GM12891 (cell line): ENCODE results near the gene BTG4.
A peak's percentile ranks its signal among the peaks of the same experiment; 100 is the strongest.

ENCODE experiments used
- DNase-seq: peaks from one replicate; pipeline ENCODE4 v3.0.0; 2011; ENCODE audit warnings: low spot score; ENCODE audit not compliant: insufficient read length
- FAIRE-seq: peaks from 2 replicates; lab custom pipeline; 2011; peaks lifted over from hg19 to GRCh38; lab: Jason Lieb, UNC
- PAX5 ChIP-seq: IDR thresholded peaks from 2 replicates; pipeline ENCODE4 v1.6.1; 2011; ENCODE audit warnings: low read length, moderate library complexity, mild to moderate bottlenecking; ENCODE audit not compliant: insufficient read depth, severe bottlenecking
- POLR2A ChIP-seq: IDR thresholded peaks from 2 replicates; pipeline ENCODE4 v1.6.1; 2011; ENCODE audit warnings: low read depth, low read length, control low read depth
- POLR2AphosphoS5 ChIP-seq: IDR thresholded peaks from 2 replicates; pipeline ENCODE4 v1.6.1; 2011; ENCODE audit warnings: low read depth, low read length, control low read depth
- POU2F2 ChIP-seq: IDR thresholded peaks from 2 replicates; pipeline ENCODE4 v1.6.1; 2011; ENCODE audit warnings: low read depth, mild to moderate bottlenecking, control low read depth, low read length, moderate library complexity
- SPI1 ChIP-seq: IDR thresholded peaks from 2 replicates; pipeline ENCODE4 v1.6.1; 2011; ENCODE audit warnings: low read depth, low read length, control low read depth
- TAF1 ChIP-seq: IDR thresholded peaks from 2 replicates; pipeline ENCODE4 v1.6.1; 2011; ENCODE audit warnings: low read depth, low read length, control low read depth

The BTG4 gene

GRCh38 chr11:111459506-111460270 is 52.5 kb downstream of the BTG4 start:
- TF ChIP-seq PAX5 (no peak), POLR2AphosphoS5 (no peak), SPI1 (no peak)
- FAIRE-seq (no peak), DNase-seq (no peak)

- FAIRE-seq = no peak
Observed at GRCh38 chr11:111457731-111458368, 54.3 kb downstream of the BTG4 start.

GRCh38 chr11:111456859-111457730 is 55.1 kb downstream of the BTG4 start:
- FAIRE-seq = no peak

More at GRCh38 chr11:111457731-111458368, 54.3 kb downstream of the BTG4 start:
- DNase-seq = no peak
- TF ChIP-seq POLR2AphosphoS5 = no peak
- no peak for TF ChIP-seq SPI1
- TF ChIP-seq POU2F2 = no peak
- no peak for TF ChIP-seq PAX5
- no peak for TF ChIP-seq TAF1
- TF ChIP-seq POLR2A = no peak

GRCh38 chr11:111456086-111456858 is 55.9 kb downstream of the BTG4 start:
- FAIRE-seq (no peak), DNase-seq (no peak)
- TF ChIP-seq POLR2AphosphoS5 (no peak), POLR2A (no peak), POU2F2 (no peak), TAF1 (no peak), PAX5 (no peak), SPI1 (no peak)

More at GRCh38 chr11:111456859-111457730, 55.1 kb downstream of the BTG4 start:
- no peak for DNase-seq
- TF ChIP-seq POU2F2 = no peak
- TF ChIP-seq PAX5 = no peak

- TF ChIP-seq POU2F2 (no peak), PAX5 (no peak), SPI1 (no peak), TAF1 (no peak), POLR2AphosphoS5 (no peak), POLR2A (no peak)
- FAIRE-seq (no peak), DNase-seq (no peak)
Observed at GRCh38 chr11:111455291-111456085, 56.7 kb downstream of the BTG4 start.

GRCh38 chr11:111454561-111455192 is 57.5 kb downstream of the BTG4 start:
- TF ChIP-seq POU2F2 (no peak), POLR2AphosphoS5 (no peak), POLR2A (no peak), SPI1 (no peak), PAX5 (no peak), TAF1 (no peak)
- DNase-seq (peak; percentile 51), FAIRE-seq (peak; percentile 54)

GRCh38 chr11:111452817-111453552 is 59.2 kb downstream of the BTG4 start:
- DNase-seq = no peak
- FAIRE-seq = no peak
- TF ChIP-seq POLR2A (no peak), POLR2AphosphoS5 (no peak), SPI1 (no peak)
